NT2/D1 (cell line): Measurements from ENCODE around the gene NECTIN1.

ENCODE experiments used
- SUZ12 ChIP-seq: IDR thresholded peaks from 2 replicates; pipeline ENCODE4 v1.6.1; 2011; ENCODE audit not compliant: insufficient read length, insufficient read depth; ENCODE audit errors: extremely low read depth
- YY1 ChIP-seq: IDR thresholded peaks from 2 replicates; pipeline ENCODE4 v1.6.1; 2011; ENCODE audit not compliant: insufficient read length, insufficient read depth
- ZNF274 ChIP-seq: IDR thresholded peaks from 2 replicates; pipeline ENCODE4 v1.6.1; 2011; ENCODE audit warnings: mild to moderate bottlenecking, low read depth, low read length

DNA sequence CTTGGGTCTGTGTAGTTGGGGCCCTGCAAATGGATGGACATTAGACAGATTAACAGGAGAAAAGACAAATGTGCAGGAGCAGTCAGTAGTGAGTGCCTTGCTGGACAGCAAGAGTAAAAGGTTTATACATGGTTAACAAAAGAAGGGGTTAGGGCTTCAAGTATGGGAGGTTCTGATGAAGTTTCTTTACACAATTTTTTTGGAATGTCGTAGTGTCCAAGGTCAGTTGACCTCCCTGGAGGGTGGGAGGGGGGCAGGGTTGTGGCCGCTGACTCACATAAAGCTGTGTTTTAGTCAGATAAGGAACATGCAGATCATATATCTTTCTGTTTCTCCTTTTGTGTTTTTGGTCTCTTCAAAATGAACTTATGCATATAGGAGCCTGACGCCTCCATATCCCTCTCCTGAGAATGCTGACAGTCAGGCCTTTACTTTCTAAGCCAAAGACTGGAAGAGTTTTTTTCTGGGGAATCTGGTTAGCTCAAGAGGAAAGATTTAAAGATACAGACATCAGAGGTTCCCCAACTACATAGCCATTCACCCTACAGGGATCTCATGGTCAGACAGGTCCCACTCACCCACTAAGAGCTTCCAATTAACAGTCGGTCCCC, 134.3 kb downstream of the NECTIN1 start:
- TF ChIP-seq SUZ12 (no peak), ZNF274 (no peak), YY1 (no peak)
